GM19351 (cell line): ENCODE data around the gene QTRT2.

Experiments
- ATAC-seq: cut with Tn5 transposase; IDR thresholded peaks from one replicate; pipeline ENCODE4 v1.9.1; 2021; ENCODE audit warnings: mild to moderate bottlenecking, moderate library complexity; ENCODE audit not compliant: unreplicated experiment

The QTRT2 gene

DNA sequence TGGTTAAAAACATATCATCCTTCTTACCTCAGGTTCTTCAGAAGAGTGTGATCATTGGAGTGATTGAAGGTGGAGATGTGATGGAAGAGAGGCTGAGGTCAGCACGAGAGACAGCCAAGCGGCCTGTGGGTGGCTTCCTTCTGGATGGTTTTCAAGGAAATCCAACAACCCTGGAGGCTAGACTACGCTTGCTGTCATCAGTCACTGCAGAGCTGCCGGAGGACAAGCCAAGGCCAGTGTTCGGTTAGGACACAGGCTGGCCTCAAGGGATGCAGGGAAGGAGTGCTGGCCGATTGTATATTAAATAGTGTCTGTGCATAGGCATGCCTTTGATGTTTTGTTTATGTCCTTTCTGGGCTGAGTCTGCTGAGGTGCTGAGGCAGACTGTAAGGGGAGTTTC is 20.2 kb downstream of the QTRT2 start:
- ATAC-seq, result no peak

- no peak for ATAC-seq
Observed at GRCh38 chr3:114078126-114078525, 21.6 kb downstream of the QTRT2 start.

GRCh38 chr3:114079761-114080160 is 23.2 kb downstream of the QTRT2 start:
- ATAC-seq, result no peak

DNA sequence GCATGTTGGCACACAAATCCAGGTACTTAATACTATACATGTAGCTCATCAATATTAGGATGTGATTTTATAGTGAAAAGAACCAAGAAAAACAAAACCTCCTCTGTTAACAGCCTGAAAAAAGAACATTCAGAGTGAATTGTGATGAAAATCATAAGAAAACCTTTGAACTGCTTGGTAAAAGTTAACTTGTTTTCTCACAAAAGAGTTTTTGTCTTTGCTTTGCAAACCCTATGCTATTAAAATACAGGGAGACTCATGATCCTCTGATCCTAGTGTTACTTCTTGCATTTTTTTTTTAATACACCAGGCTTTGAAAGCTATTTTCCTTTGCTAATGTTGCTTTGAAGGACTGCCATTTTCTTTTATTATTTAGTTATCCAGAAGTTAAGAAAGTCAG is 23.7 kb downstream of the QTRT2 start:
- no peak for ATAC-seq

GRCh38 chr3:114081037-114081436 is 24.5 kb downstream of the QTRT2 start:
- ATAC-seq, result no peak

GRCh38 chr3:114083112-114083511 is 26.6 kb downstream of the QTRT2 start:
- no peak for ATAC-seq

DNA sequence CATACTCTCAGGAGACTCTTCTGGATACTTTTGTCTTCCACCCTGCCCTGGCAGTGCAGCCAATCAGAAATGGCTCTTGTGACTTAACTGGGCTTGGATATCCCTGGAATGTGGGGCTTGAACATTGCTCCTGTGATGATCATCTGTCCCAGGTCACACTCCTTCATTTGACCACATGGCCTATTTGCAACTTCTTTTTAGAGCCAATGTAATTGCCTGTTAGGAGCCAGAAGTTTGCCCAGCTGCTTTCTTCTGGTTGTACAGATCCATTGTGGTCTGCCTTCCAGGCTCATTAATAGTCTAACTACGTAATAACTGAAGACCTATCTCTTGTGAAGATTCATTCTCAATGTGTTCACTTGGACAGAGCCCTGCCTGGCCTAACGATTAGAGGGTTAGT is 29.8 kb downstream of the QTRT2 start:
- ATAC-seq, result no peak

GRCh38 chr3:114089675-114090074 is 33.1 kb downstream of the QTRT2 start:
- ATAC-seq, result no peak

GRCh38 chr3:114092151-114093015 is 35.8 kb downstream of the QTRT2 start:
- no peak for ATAC-seq

DNA sequence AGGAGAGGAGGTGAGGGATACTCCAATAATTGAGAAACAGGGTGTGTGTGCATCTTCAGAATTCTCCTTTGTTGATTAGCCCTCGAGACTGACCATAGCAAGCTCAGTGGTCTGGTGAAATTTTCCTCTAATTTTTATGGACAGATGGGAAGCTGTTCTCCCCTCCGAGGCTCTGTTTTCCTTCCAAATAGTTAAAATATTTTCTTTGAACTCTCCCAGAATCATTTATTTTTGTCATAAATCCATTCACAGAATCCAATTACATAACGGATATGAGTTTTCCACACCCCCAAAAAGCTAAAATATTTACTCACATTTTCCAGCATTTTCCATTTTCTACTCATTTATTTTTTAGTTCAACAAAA is 36.5 kb downstream of the QTRT2 start:
- no peak for ATAC-seq

DNA sequence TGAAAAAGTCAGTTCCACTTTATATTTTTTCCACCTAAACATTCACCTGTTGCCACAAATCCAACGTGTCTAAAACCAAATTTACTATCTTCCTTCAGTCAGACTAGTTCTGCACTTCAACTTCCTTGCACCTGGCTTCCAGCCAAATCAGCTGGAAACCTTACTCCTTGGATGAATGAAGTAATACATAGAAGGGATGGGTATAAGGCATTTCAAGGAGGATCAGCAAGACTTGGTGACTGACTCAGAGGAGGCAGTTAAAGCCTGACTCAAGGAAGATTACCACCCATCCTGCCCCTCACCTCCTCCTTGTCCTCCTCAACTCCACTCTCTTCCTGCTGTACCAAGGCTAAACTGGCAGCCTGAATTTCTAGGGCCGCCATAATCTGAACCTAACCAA is 37.1 kb downstream of the QTRT2 start:
- no peak for ATAC-seq

- no peak for ATAC-seq
Observed at GRCh38 chr3:114095796-114096195, 39.3 kb downstream of the QTRT2 start.

- ATAC-seq, result no peak
Observed at GRCh38 chr3:114101101-114101500, 44.6 kb downstream of the QTRT2 start.

- no peak for ATAC-seq
Observed at GRCh38 chr3:114103181-114103580, 46.6 kb downstream of the QTRT2 start.

DNA sequence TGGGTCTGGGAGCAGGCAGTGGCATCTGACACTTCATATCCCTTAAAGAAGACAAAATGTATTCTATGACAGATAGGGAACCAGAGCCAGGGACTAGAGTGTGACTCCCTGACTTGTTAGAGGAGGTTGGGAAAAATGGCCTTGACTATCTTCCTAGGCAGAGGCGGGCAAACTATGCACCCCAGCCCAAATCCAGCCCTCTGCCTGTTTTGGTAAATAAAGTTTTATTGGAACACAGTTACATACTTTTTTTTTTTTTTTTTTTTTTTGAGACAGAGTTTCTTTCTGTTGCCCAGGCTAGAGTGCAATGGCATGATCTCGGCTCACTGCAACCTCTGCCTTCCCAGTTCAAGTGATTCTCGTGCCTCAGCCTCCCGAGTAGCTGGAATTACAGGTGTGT is 47.3 kb downstream of the QTRT2 start:
- ATAC-seq, result no peak

GRCh38 chr3:114104414-114104813 is 47.9 kb downstream of the QTRT2 start:
- ATAC-seq, result no peak

DNA sequence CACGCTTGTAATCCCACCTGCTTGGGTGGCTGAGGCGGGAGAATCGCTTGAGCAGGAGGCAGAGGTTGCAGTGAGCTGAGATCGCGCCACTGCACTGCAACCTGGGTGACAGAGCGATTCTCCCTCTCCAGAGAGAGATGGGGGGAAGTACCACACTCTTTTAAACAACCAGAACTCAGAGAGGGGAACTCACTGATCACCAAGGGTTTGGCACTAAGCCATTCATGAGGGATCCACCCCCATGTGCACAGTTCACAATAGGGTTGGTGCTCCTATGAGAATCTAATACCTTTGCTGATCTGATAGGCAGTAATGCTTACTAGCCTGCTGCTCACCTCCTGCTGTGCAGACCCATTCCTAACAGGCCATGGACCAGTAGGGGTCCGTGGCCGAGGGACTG is 51.6 kb downstream of the QTRT2 start:
- no peak for ATAC-seq

GRCh38 chr3:114110439-114110838 is 53.9 kb downstream of the QTRT2 start:
- ATAC-seq, result no peak

DNA sequence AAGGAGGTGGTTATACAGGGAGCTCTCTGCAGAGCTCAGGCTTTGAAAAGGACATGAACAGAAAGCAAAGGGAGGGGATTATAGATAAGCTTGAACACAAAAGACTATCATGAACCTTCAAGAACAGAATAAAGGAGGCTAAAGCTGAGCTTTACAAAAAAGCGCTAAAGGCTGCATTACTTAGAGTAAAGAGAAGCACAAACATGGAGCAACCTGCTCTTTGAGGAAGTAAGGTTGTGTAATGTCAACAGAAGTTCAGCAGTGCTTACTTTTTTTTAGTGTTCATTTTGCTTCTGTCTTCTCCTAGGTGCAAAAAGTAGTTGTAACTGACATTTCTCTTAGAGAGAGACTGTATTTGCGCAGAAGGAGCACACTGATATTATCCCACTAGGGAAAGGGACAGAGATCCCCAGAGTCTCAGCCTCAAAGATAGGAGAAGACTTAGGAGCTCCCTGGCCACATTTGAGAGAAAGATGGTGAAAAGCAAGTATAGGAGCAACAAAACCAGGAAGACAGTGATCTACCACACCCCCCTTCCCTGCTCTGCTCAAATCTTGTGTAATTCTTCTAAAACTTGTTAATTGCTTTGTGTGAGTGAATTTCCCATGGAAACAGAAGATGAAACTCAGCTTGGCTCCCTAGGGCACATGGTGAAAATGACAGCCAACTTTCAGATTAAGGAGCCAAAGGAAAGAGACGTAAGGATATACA is 54.7 kb downstream of the QTRT2 start:
- ATAC-seq, result no peak

DNA sequence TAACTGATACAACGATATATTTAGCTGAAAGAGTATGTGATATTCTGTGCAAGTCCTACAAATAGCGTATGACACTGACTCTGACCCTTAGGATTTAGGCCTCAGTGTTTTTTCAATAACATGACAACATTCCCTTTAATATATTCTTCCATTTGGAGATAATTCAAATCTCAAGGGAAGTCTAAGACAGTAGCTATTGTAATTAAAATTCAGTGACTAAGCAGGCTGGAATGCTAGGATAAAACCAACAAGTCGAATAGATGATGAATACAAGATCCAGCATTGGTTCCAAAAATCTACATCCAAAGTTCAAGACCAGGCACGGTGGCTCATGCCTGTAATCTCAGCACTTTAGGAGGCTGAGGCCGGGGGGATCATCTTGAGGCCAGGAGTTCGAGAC is 56.2 kb downstream of the QTRT2 start:
- ATAC-seq, result no peak

DNA sequence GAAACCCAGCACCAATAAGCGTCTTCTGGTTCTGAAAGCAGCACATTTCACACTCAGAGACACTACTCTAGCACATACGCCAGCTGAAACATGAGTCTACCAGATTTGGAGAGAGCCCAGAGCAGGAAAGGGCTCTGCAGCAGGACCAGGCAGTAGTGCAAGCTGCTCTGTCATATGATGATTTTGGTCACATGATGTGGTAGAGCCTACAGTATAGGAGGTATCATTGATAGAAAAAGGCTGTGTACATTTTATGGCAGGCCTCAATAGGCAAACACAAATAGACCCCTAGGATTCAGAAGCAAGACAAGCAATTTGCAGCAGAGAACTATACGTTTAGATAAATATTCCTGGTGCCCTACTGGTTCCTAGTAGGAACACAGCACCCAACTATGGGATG is 58.2 kb downstream of the QTRT2 start:
- ATAC-seq, result no peak

DNA sequence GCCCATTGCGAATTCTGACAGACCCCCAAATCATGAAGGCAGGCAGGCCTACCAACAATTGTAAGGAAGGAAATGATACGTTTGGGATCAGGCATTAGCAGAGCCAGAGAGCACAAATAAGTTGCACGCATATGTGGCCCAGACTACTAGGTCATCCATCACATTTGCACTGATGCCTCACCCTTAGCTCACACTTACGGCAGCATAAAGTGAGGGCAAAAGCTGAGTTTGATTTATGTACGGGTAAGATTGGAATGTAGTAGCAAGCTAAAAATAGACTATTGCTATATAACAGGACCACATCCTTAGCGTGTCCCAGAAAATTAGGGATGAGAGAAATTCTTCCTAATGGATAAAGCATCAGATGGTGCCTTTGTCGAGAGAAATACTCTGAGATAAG is 58.6 kb downstream of the QTRT2 start:
- ATAC-seq, result no peak
